K562 (cell line): ENCODE results near the gene TAX1BP1. TPM values are rescaled to one million over a fixed set of nuclear protein-coding genes. Genes with fewer than 3 reads are reported as not detected.

Source experiments
- ERF ChIP-seq: fragments of 450-650 bp; formaldehyde crosslinking; IDR thresholded peaks from 2 replicates; pipeline ENCODE4 v1.4.0; 2020; ENCODE audit warnings: mild to moderate bottlenecking, mixed read lengths
- FOXO4 ChIP-seq: fragments of 450-650 bp; formaldehyde crosslinking; IDR thresholded peaks from 2 replicates; pipeline ENCODE4 v1.4.0; 2020; ENCODE audit warnings: mild to moderate bottlenecking, moderate library complexity
- GABPB1 ChIP-seq: sonication (generic); formaldehyde crosslinking; IDR thresholded peaks from 2 replicates; pipeline ENCODE4 v1.8.0; 2022; ENCODE audit warnings: mild to moderate bottlenecking, missing genetic modification reagents
- HMG20A ChIP-seq: fragments of 450-650 bp; formaldehyde crosslinking; conservative IDR thresholded peaks from 2 replicates; pipeline ENCODE4 v1.4.0; 2020; ENCODE audit warnings: mild to moderate bottlenecking, mixed read lengths
- KAT7 ChIP-seq: sonication (generic); formaldehyde crosslinking; IDR thresholded peaks from 2 replicates; pipeline ENCODE4 v1.8.0; 2022; ENCODE audit warnings: missing genetic modification reagents, mild to moderate bottlenecking, borderline replicate concordance
- KDM1A ChIP-seq, 2 experiments: fragments of 450-650 bp; IDR thresholded peaks; 2 replicates each; pipeline ENCODE4 v1.6.1; 2016; ENCODE audit warnings: mild to moderate bottlenecking in 2 of 2
- NFRKB ChIP-seq: fragments of 450-650 bp; IDR thresholded peaks from 2 replicates; pipeline ENCODE4 v1.6.1; 2016; ENCODE audit warnings: low read depth
- NR2C2 ChIP-seq, 2 experiments: fragments of 200-800 bp in 1 of 2; sonication (Bioruptor generic) in 1 of 2; sonication (generic) in 1 of 2; formaldehyde crosslinking in 1 of 2; IDR thresholded peaks; 2 replicates each; pipeline versions ENCODE4 v1.6.1 to v1.8.0; 2016 to 2022; ENCODE audit warnings: mild to moderate bottlenecking in 1 of 2, missing compliant biosample characterization in 1 of 2, missing genetic modification characterization in 1 of 2, missing genetic modification reagents in 1 of 2
- PHF8 ChIP-seq: fragments of 200-600 bp; sonication (generic); IDR thresholded peaks from 2 replicates; pipeline ENCODE4 v1.6.1; 2012; ENCODE audit warnings: mixed run types, mild to moderate bottlenecking, inconsistent platforms, low read length, moderate library complexity, borderline replicate concordance
- SAP30 ChIP-seq: fragments of 200-600 bp; sonication (generic); IDR thresholded peaks from 2 replicates; pipeline ENCODE4 v1.6.1; 2012; ENCODE audit warnings: borderline replicate concordance, low read depth, mild to moderate bottlenecking, moderate library complexity, low read length, control low read depth, inconsistent platforms; ENCODE audit not compliant: insufficient read depth, poor library complexity, severe bottlenecking
- SP2 ChIP-seq: IDR thresholded peaks from 2 replicates; pipeline ENCODE4 v1.6.1; 2011; ENCODE audit warnings: mild to moderate bottlenecking, low read depth, low read length, moderate library complexity; ENCODE audit not compliant: poor library complexity, severe bottlenecking; ENCODE audit errors: extremely low read depth
- TRIM24 ChIP-seq, 2 experiments: fragments of 450-650 bp; IDR thresholded peaks; 2 replicates each; pipeline ENCODE4 v1.6.1; 2016
- XRCC4 ChIP-seq: IDR thresholded peaks from one replicate; pipeline ENCODE4 v1.6.1; 2011; ENCODE audit not compliant: insufficient read depth, insufficient read length; ENCODE audit errors: extremely low read depth
- ZNF124 ChIP-seq: sonication (generic); formaldehyde crosslinking; IDR thresholded peaks from 2 replicates; pipeline ENCODE4 v1.8.1; 2022; ENCODE audit warnings: missing genetic modification reagents
- ZNF263 ChIP-seq: sonication (generic); formaldehyde crosslinking; IDR thresholded peaks from 2 replicates; pipeline ENCODE4 v1.8.0; 2022; ENCODE audit warnings: mild to moderate bottlenecking, missing genetic modification reagents, borderline replicate concordance
- polyA plus RNA-seq, 8 experiments: library from polyadenylated mRNA; depleted of rRNA in 4 of 8; stranded (reverse) in 5 of 8; unstranded in 3 of 8; fragments of >200 nt; fragmentation: Nextera tagmentation in 2 of 8; fragmentation: Illumina TruSeq in 1 of 8; extraction: Ambion mirVana in 2 of 8; extraction: Trizol in 1 of 8; gene quantifications; 2 replicates each; pipeline versions ENCODE4 v1.2.1 to v1.2.3, GENCODE V29; 2011 to 2014; ENCODE audit warnings: inconsistent platforms in 1 of 8, missing spikeins in 1 of 8
- total RNA-seq, 7 experiments: library from RNA; depleted of rRNA in 6 of 7; stranded (reverse); fragments of >200 nt in 6 of 7; fragmentation: Illumina TruSeq in 2 of 7; extraction: Trizol in 2 of 7; gene quantifications; 2 replicates each; pipeline versions ENCODE4 v1.2.1 to v1.2.3, GENCODE V29; 2011 to 2021; ENCODE audit warnings: low replicate concordance in 1 of 7
- TF ChIP-seq, protein P1 (sequence below), 2 experiments: IDR thresholded peaks in 1 of 2; conservative IDR thresholded peaks in 1 of 2; 2 replicates each; pipeline ENCODE4 v1.6.1; 2016; ENCODE audit warnings: low read depth in 2 of 2, mild to moderate bottlenecking in 1 of 2, missing compliant biosample characterization in 1 of 2, missing genetic modification characterization in 1 of 2, moderate library complexity in 1 of 2
- TF ChIP-seq, protein P2 (sequence below): fragments of 250-450 bp; sonication (Bioruptor Pico); IDR thresholded peaks from 2 replicates; pipeline ENCODE4 v1.8.0; 2021; ENCODE audit warnings: borderline replicate concordance, mild to moderate bottlenecking, moderate library complexity; ENCODE audit not compliant: poor library complexity, severe bottlenecking
- TF ChIP-seq, protein P3 (sequence below), 3 experiments: IDR thresholded peaks in 2 of 3; conservative IDR thresholded peaks in 1 of 3; 2 replicates each; pipeline ENCODE4 v1.5.1; 2011 to 2012; ENCODE audit warnings: low read length in 3 of 3, mild to moderate bottlenecking in 3 of 3, control low read depth in 2 of 3, improper control_type of control experiment in 1 of 3, inconsistent platforms in 1 of 3, low read depth in 1 of 3, mixed read lengths in 1 of 3, moderate library complexity in 1 of 3; ENCODE audit not compliant: insufficient read depth in 2 of 3

Gene TAX1BP1
- total and polyA plus RNA-seq, 9 of the 15 experiments (the other 6 are each of a cell fraction or from before 2014, with no cell fraction given), result 49.0 to 119 (median 75.9) TPM

DNA sequence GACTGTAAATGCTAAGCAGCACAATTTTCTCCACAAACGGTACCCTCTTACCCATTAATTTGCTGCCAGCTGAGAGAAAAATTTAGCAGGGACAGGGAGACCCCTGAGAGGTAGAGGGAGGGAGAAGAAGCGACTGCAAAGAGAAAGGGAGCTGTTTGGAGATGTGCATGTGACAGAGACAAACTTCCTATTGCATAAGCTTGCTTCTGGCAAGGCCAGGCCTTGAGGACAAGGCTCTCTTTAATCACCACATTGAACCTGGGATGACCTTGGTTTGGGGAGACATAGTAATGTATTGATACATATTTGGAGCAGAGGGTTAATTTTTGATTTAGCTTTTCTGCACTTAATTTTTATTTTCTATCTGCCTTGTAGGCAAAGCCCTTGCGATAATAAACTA, 46.2 kb upstream of the TAX1BP1 start (continued):
- TF ChIP-seq ZNF124 (CRISPR knock-in tag), result no peak
- TF ChIP-seq HMG20A (CRISPR knock-in tag), result no peak
- no peak for TF ChIP-seq NFRKB
- no peak for TF ChIP-seq SAP30
- no peak for TF ChIP-seq KDM1A (IDR thresholded peaks at IDR 0.05)
- no peak for TF ChIP-seq ZNF263
- no peak for TF ChIP-seq XRCC4
- TF ChIP-seq SP2, result no peak
- TF ChIP-seq, protein P1, sequence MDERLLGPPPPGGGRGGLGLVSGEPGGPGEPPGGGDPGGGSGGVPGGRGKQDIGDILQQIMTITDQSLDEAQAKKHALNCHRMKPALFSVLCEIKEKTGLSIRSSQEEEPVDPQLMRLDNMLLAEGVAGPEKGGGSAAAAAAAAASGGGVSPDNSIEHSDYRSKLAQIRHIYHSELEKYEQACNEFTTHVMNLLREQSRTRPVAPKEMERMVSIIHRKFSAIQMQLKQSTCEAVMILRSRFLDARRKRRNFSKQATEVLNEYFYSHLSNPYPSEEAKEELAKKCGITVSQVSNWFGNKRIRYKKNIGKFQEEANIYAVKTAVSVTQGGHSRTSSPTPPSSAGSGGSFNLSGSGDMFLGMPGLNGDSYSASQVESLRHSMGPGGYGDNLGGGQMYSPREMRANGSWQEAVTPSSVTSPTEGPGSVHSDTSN (CRISPR knock-in tag; IDR thresholded peaks at IDR 0.05; ENCODE audit: low read depth), result no peak
- TF ChIP-seq, protein P1 (tag; conservative IDR thresholded peaks at IDR 0.05; ENCODE audit: low read depth), result peak; percentile 78
- TF ChIP-seq, protein P2, sequence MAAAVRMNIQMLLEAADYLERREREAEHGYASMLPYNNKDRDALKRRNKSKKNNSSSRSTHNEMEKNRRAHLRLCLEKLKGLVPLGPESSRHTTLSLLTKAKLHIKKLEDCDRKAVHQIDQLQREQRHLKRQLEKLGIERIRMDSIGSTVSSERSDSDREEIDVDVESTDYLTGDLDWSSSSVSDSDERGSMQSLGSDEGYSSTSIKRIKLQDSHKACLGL, result no peak
- no peak for TF ChIP-seq NR2C2 (CRISPR knock-in tag; IDR thresholded peaks at IDR 0.05)
- peak; percentile 61; the same call in 1 of the 2 replicates for TF ChIP-seq NR2C2 (tag; IDR thresholded peaks at IDR 0.05)
- TF ChIP-seq ERF (CRISPR knock-in tag), result no peak
- TF ChIP-seq, protein P3, sequence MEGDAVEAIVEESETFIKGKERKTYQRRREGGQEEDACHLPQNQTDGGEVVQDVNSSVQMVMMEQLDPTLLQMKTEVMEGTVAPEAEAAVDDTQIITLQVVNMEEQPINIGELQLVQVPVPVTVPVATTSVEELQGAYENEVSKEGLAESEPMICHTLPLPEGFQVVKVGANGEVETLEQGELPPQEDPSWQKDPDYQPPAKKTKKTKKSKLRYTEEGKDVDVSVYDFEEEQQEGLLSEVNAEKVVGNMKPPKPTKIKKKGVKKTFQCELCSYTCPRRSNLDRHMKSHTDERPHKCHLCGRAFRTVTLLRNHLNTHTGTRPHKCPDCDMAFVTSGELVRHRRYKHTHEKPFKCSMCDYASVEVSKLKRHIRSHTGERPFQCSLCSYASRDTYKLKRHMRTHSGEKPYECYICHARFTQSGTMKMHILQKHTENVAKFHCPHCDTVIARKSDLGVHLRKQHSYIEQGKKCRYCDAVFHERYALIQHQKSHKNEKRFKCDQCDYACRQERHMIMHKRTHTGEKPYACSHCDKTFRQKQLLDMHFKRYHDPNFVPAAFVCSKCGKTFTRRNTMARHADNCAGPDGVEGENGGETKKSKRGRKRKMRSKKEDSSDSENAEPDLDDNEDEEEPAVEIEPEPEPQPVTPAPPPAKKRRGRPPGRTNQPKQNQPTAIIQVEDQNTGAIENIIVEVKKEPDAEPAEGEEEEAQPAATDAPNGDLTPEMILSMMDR (IDR thresholded peaks at IDR 0.05 in 2 of 3, conservative IDR thresholded peaks at IDR 0.05 in 1 of 3; ENCODE audit: insufficient read depth in 2 of 3, low read depth in 1 of 3, low read length in 3 of 3), result no peak
- TF ChIP-seq PHF8, result no peak
- no peak for TF ChIP-seq KAT7 (CRISPR knock-in tag)
- no peak for TF ChIP-seq TRIM24 (IDR thresholded peaks at IDR 0.05)
- TF ChIP-seq FOXO4 (CRISPR knock-in tag), result no peak
- TF ChIP-seq GABPB1 (CRISPR knock-in tag), result no peak
